HG02938 (cell line): ENCODE measurements around the gene MAD1L1.
"Not testable (repeated sequence)": the region's sequence is repeated elsewhere in the genome, so short reads cannot be mapped to it uniquely, and the experiment has no call there.

Experiments
- ATAC-seq: cut with Tn5 transposase; IDR thresholded peaks from one replicate; pipeline ENCODE4 v1.9.1; 2021; ENCODE audit warnings: mild to moderate bottlenecking, moderate library complexity; ENCODE audit not compliant: unreplicated experiment

The MAD1L1 gene

DNA sequence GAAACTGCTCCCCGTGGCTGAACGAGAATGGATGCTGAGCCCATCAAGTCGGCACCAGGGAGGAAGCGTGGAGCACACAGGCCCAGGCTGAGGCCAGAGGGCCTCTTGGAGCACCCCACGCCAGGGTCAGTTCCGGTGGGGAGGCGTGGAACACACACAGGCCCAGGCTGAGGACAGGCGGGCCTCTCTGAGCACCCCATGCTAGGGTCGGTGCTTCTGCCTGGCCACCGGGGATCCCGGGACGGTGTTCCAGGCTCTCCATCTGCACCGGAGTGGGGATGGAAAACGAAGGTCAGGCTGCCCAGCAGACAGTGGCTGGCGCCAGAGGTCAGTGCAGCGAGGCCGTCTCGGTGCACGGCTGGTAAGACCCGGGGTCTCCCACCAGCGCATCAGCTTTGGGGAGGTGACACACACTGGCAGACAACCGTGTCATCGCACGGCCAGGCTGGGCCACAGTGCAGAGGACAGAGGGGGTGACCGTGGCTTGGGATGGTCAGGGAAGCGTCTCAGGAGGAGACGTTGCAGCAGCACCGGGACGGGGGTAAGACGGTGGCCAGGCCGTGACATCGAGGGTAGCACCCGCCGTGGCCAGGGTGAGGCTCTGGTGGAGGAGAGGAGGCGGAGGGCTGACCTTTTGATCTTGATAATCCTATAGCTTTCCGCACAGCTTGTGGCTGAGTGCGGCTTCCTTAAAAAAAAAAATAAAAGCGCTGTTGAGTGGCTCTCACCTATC is 358.7 kb downstream of the MAD1L1 start:
- no peak for ATAC-seq

DNA sequence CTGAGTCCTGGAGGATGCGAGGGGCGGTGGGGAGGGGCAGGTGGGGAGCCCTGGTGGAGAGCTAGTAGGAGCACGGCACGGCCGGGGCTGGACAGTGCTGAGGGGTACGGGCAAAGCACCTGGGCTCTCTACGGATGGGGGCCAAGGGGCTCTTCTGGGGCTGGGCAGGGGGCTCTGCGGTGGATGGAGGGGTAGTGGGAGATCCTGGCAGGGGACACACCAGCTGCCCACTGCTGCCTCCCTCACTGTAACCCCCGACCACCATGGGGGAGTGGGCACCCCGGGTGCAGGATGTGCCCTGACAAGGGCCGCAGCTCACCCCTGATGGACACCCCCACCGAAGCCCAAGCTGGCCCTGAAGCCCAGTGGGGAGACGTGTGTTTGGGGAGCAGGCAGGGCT is 359.3 kb downstream of the MAD1L1 start:
- ATAC-seq = no peak

DNA sequence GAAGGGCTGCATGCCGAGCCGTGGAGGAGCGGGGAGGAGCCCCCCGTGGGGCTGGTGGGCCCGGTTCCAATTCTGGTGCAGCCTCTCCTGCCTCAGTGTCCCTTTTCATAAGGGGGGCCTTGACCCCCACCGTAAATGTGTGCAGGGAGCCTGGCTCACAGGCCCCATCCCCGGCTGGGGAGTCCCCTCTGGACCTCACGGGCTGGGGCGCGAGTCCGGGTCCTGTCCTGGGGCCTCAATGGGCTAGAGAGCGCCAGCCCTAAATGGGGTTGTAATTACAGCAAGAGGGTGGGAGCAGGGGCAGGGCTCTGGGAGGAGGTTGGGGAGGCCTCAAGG is 359.7 kb downstream of the MAD1L1 start:
- ATAC-seq = no peak

DNA sequence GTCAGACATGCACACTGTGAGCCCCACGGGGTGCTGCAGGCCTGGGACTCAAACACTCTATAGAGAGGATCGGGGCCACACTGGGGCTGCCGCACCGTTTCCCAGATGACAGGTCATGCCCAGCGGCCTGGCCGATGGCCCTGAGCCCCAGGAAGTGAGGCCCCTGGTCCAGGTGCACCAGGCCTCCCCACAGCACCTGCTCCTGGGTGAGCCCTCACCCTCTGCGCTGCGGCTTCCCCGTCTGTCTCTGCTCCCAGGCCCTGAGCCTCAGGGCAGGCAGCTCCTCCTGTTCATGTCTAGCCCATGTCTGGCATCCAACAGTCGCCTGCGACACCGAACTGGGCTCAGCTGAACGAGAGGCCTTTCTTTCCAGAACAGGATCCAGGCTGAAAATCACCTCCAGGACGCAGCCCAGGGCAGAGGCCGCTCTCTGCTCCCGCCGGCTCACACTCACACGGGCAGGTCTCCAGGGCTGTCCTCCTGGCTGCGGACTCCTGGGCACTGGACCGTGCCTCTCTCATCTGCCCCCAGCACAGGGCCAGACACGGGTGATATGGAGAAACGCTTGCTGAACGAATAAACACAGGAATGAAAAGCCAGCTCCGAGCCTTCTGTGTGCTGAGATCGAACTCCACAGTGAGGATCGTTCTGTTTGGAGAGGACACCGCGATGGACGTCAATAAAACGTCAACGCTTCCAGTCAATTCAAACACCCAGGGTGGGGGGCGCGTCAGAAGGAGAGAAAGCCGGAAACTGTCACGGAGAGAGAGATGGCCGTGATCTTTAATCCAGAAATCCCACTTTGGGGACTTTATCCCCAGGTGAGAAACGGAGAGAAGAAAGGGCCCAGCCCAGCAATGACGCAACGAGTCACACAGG is 360.3 kb downstream of the MAD1L1 start:
- ATAC-seq = no peak

DNA sequence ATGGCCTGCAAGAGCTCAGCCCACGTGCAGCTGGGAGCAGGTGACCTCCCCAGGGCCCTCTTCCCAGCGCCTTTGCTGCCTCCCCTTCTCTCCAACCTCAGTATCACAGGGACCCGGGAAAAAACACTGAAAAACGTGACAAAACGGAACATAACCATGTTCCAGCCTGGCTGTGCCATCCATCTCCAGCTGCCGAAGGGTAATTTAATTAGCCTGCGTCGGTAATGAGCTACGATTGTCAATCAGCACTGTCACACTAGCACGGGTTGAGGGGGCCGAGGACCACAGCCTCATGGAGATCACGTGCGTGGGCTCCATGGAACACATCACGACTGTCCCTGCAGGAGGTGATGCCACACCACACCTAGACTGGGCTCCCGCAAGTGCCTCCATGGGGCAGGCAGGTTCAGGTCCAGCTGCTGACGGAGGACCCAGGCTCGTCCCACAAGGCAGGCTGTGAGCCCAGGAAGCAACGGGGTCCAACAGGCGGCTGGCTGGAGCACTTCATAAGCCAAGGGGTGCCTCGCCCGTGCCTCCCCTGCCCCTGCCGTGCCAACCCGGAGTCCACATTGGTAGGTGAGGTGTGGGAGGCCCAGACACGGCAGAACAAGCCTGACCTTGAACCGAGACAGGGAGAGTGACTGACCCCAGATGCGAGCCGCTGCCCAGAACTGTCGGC is 363.2 kb downstream of the MAD1L1 start:
- no peak for ATAC-seq

DNA sequence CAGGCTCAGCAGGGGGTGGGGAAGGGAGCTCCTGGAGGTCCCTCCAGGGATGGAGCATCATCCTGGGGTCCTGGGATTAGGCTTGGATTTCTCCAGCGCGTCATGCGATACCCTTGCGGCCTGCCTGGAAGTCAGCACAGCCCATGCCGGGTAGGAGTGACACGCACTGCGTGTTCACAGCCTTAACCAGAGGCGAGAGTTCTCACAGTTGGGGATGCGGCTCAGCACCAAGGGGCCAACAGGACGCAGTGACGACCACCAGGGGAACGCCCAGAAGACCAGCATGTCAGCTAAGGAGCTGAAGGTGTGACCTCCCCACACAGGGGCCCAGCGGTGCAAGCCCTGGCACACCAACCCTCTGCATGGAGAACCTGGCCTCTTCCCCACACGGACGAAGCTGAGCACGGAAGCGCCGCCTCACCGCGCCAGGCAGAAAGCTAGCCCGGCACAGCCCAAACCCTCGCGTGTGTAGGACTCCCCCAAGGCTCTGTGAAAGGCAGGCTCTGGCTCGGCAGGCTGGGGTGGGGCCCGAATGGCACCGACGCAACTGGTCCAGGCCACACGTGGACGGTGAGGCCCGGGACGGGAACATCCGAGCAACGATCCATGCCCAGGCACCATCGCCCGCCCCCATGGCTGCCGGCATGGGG is 364.1 kb downstream of the MAD1L1 start:
- no peak for ATAC-seq

DNA sequence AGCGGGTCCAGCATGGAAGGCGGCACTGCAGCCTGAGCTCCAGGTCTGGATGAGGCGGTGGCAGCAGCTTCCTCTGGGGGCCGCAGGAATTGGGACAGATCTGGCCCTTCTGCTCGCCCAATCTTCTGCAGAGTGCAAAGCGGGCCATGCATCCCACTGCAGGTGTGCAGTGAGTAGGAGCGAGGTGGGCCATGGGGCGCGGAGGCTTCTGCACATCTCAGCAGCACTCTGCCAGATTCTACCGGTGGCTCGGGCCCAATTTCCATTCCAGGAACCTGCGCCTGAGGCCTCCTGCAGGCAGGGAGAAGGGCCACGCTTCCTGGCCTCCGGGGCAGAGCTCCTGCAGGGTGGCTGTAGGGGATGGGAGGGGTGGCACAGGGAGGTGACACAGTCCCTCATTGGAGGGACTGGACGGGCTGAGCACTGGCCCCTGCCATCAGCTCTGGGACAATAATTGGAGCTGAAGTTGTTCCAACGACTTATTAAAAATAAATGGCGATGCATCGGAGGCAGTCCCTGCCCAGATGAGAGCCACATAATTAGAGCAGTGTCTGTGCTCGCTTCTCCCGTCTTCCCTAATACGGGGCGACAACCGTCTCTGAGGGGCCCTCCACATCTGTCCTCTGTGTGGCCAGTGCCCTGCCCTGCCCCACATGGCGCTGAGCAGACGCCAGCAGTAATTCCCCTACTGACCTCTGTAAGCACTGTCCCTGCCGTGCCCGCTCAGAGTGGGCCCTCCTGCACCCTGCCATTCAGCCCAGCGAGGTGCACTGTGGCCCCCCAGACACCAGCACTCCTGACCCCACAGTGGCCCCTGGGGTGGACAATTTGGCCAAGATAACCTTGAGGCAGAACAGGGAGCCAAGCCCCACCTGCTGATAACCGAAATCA is 365.1 kb downstream of the MAD1L1 start:
- no peak for ATAC-seq

DNA sequence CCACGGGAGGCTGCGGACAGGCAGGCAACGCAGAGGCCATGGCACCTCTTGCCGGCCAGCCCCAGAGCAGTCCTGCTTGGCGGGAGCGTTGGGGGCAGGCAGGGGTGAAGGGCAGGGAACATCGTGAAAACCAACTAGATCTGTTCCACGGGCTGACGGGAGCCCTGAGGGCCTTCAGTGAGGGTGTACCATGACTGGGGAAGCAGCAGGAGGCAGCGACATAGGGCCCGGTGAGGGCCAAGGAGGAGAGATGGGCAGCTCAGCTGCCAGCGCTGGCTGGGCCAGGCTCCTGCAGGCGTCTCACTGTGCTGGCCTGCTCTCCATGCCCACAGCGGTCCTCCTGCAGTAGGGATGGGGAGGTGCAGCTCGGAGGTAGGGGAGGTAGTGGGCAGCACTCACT is 366.1 kb downstream of the MAD1L1 start:
- no peak for ATAC-seq

DNA sequence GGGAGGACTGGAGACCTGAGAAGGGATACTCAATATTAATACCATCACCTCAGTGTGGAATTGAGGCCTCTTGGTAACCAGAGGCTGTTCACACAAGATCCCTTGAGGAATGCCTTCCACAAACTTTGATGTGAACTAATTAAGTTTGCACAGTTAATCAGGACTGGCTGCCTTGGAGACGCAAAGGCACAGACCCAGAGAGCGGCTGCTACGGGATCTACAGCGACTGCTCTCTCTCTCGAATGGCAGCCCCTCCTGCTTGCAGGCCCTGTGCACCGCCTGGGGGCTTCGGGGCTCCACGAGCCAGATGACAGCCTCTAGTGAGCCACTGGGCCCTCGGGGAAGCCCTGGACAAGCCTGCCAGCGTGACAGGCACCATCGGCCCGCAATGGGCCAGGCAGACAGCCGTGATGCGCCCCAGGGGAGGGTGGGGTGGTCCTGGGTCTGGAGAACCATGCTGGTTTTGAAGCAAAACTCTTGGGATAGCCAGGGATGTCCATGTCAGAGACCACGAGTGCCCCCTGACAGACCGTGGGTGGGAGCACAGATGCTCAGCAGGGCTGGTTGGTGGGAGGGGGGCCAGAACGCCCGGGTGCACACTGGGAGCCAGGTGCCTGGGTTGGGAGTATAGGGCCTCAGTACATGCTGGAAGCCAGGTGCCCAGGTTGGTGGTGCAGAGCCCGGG is 367.0 kb downstream of the MAD1L1 start:
- no peak for ATAC-seq

DNA sequence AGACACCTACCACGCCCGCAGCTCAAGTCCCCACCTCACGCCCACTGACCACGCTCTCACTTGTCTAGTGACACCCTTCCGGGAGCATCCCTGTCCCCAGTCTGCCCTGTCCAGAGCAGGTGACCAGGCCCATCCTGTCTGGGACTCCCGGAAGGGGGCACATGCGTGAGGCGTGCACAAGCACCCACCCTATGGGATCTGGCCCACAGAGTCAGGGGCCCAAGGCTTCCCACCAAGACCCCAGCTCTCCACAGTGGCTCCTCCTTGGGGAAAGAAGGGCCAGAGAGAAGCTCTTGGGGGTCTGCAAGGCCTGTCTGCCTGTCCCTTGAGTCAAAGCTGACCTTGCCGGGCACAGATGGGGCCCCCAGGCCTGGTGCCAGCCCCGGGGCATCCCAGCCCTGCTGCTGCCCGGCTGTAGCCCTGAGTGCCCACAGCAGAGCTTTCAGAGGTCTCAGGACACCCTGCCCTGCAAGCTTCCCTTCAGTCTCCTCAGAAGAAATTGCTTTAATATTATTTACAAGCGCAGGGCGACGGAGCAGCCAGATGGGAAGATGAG is 367.7 kb downstream of the MAD1L1 start:
- ATAC-seq = no peak

DNA sequence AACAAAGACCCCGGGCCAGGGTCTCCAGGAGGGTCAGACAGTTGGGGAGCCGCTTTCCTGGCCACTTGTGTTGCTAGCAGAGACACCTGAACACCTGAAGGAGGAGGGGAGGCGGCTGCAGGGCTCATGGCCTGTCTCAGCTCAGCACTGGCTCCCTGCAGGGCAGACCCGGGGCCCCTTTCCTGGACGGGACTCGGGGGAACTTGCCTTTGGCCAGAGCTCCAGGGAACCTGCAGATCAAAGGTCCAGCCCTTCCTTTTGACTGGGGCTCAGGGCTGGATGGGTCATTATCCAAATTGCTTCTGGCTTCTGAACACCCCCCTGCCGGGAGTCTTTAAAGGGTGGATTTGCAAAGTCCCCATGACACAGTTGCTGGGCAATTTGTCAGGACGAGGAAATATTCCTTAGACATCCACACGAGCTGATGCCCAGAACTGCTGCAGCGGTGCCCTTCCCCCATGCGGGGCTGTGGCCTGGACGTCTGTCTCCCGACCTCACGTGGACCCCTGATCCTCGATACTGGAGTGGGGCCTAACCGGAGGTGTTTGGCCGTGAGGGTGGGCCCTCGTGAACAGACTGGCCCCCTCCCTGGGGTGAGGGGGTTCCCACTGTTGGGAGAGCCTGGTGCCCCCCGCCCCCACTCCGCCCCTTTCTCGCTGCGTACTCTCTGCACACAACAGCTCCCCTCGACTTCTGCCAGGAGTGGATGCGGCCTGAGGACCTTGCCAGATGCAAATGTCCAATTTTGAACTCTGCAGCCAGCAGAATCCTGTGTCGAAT is 368.4 kb downstream of the MAD1L1 start:
- no peak for ATAC-seq

DNA sequence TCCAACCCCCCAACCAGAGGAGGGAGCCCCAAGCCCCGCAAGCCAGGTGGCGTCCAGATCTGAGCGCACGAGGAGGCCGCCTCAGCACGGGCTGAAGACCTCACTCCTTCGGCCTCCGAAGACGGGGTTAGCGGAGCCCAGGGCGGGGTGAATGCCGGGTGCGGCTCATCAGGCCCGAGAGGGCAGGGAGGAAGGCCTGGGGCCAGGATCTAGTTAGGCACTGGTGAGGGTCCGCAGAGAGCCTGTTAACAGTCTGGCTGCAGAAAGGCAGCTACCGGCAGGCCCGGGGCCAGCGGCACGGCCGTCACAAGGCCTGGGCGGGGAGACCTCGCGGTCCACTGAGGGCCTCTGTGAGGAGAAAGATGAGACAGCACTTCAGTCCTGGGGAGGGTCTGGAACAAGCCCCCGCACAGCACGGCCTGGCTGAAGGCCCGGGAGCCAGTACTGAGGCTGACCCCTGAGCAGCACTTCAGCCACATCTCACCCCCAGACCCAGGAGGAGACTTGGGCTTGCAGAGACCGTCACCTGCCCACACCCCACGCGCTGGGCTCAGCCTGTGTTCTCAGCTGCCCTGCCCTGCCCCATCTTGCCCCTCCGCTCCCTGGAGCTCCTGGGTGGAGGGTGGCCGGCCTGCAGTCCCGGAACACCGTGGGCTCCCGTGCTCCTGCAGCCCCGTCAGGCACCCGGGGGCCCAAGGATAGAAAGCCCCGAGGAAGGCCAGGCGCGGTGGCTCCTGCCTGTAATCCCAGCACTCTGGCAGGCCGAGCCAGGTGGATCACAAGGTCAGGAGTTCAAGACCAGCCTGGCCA is 369.4 kb downstream of the MAD1L1 start:
- no peak for ATAC-seq

DNA sequence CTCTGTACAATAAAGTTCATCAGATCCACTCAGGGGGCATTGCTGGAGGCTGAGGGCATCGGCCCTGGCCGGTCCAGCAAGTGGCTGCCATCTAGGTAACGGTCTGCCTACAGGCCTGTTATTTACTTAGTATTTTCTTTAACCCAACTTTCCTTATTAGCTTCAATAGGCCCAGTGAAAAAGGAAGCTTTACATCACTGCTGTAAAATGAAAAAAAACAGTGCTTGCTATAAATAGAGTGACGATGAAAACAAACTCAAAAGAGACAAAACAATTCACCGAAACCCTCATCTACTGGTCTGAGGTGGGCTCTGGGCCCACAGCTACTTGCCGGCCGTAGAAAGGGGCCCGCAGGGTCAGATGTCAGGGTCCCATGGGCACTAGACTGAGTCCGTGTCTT is 370.2 kb downstream of the MAD1L1 start:
- no peak for ATAC-seq

DNA sequence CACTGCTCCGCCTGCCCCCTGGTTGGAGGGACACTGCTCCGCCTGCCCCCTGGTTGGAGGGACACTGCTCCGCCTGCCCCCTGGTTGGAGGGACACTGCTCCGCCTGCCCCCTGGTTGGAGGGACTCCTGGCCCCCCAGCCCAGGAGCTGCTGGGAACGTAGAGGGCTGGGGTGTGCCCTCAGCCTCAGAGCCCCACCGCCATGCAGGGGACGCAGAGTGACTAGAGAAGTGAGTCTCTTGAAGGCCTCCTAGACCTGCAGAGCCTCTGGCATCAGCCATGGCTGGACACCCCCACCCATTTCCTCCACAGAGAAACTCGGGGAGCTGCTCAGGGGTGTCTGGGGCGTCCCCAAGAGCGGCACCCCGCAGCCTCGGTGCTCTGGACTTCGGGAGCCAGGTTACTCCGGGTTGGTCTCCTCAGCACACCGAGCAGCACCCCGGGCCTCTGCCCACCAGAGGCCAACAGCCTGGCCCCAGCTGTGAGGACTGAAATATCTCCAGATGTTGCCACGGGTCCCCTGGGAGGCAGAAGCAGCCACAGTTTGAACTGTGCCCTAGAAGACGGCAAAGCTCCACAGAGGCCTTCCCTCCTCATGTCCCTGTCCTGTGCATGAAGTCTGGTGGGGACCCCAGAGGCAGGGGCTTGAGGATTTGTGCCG is 370.8 kb downstream of the MAD1L1 start:
- ATAC-seq = no peak

DNA sequence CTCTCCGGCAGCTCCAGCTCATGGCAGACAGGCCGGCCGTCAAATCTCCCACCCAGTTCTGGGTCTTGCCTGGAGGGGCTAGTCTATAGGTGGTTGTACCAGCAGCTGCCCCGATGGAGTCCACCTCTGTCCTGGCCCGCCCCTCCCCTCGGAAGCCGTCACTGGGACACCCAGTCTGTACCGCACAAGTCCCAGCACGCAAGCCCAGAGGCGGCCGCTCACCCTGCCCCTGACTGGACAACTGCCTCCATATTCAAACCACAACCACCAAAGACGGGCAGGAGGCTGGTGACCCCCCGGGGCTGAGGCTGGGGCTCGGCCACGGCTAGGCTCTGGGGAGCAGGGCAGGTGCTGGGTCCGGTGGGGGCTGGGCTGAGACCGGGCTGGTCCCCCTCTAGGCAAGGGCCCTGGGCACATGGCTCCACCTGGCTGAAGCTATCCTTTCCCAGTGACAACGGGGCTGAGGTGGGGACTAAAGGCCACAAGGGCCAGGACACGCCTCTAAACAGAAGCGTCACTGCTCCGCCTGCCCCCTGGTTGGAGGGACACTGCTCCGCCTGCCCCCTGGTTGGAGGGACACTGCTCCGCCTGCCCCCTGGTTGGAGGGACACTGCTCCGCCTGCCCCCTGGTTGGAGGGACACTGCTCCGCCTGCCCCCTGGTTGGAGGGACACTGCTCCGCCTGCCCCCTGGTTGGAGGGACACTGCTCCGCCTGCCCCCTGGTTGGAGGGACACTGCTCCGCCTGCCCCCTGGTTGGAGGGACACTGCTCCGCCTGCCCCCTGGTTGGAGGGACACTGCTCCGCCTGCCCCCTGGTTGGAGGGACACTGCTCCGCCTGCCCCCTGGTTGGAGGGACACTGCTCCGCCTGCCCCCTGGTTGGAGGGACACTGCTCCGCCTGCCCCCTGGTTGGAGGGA is 371.6 kb downstream of the MAD1L1 start:
- not testable (repeated sequence) for ATAC-seq
